Activated naive CD8-positive, alpha-beta T cell treated with anti-CD3 and anti-CD28 coated beads, Interleukin-2, amount 10 ng/mL, durations not matched to agents 7 days and 5 days (primary cell): ENCODE data around the gene COG2. TPM values are rescaled to one million over a fixed set of nuclear protein-coding genes. Genes with fewer than 3 reads are reported as not detected.

Experiments
- ATAC-seq: fragments of 150-1000 bp; cut with Tn5 transposase; one replicate; pipeline ENCODE4 v1.10.0; 2021; ENCODE audit warnings: low read depth, moderate library complexity
- POLR2A ChIA-PET: fragments of 350-600 bp; sonication (Branson Sonifier 250); formaldehyde crosslinking; loops from one replicate; lab custom pipeline; 2021; ENCODE audit warnings: antibody characterized with exemption; lab: Charles Lee
- DNase-seq: peaks from one replicate; pipeline ENCODE4 v3.0.0; 2021
- H3K27ac Mint-ChIP-seq: one replicate; pipeline ENCODE4 v1.8.0; 2022; ENCODE audit warnings: mild to moderate bottlenecking, mixed read lengths
- H3K27me3 Mint-ChIP-seq: one replicate; pipeline ENCODE4 v1.8.0; 2022; ENCODE audit warnings: mild to moderate bottlenecking, moderate library complexity, mixed read lengths
- H3K36me3 Mint-ChIP-seq: one replicate; pipeline ENCODE4 v1.8.0; 2021; ENCODE audit warnings: mild to moderate bottlenecking, mixed read lengths
- H3K4me1 Mint-ChIP-seq: one replicate; pipeline ENCODE4 v1.8.0; 2021; ENCODE audit warnings: mixed read lengths
- H3K4me3 Mint-ChIP-seq: one replicate; pipeline ENCODE4 v1.8.0; 2022; ENCODE audit warnings: mild to moderate bottlenecking, moderate library complexity, mixed read lengths
- H3K9me3 Mint-ChIP-seq: one replicate; pipeline ENCODE4 v1.8.0; 2021; ENCODE audit warnings: mixed read lengths
- total RNA-seq, 2 experiments: library from RNA; stranded (reverse); gene quantifications; one replicate each; pipeline ENCODE4 v1.2.3, GENCODE V29; 2021

COG2 gene
- total RNA-seq, 2 experiments from 2014 or later: 30.0 to 31.1 TPM

DNA sequence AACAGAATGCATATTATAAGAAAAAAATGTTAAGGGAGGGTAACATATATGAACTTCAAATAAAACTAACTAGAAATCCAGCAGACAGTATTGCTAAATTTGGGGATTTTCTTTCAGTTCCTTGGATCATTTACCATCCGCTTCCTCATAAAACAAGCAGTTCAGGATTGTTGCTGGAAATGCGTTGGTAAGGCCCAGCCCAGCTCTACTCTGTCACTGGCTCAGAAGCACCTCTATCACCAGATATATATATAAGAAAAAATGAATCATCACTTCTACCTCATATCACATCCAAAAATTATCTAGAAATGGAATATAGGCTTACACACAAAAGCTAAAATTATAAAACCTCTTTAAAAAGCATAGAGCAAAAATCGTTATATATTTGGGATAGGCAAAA lies 28.2 kb upstream of the COG2 start:
- DNase-seq (no peak), ATAC-seq (no peak)
- H3K4me1 Mint-ChIP-seq: no peaks in the 10 kb centered on the region
- H3K27ac Mint-ChIP-seq: no peak overlapping the region
- POLR2A ChIA-PET: no interaction called here
- no peaks in the 10 kb centered on the region for H3K9me3 Mint-ChIP-seq
- H3K36me3 Mint-ChIP-seq: no peaks in the 10 kb centered on the region
- H3K27me3 Mint-ChIP-seq: peaks cover 31% of the 10 kb centered on the region
- H3K4me3 Mint-ChIP-seq: no peak overlapping the region

DNA sequence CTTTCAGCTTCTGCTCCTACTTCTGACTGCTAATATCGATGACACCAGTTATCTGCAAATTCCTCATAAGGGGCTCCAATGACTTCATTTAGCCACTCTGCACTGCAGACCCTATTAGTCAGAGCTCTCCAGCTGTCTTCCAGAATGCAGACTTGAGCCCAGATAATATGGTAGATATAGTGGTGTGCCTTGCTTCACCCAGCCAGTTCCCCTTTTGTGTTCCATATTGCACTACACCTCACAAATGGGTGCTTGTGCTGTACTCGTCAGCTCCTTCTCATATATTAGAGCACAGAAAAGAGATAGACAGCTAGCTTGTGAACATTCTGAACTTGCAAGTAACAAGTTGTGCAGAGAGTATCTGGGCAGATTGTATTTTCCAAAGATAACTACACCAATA lies 23.7 kb upstream of the COG2 start:
- Mint-ChIP-seq H3K36me3 (no peaks in the 10 kb centered on the region), H3K4me1 (no peaks in the 10 kb centered on the region), H3K27me3 (peaks cover 34% of the 10 kb centered on the region), H3K27ac (no peak overlapping the region), H3K4me3 (no peak overlapping the region), H3K9me3 (no peaks in the 10 kb centered on the region)
- ATAC-seq (no peak), DNase-seq (no peak)
- POLR2A ChIA-PET: no interaction called here

DNA sequence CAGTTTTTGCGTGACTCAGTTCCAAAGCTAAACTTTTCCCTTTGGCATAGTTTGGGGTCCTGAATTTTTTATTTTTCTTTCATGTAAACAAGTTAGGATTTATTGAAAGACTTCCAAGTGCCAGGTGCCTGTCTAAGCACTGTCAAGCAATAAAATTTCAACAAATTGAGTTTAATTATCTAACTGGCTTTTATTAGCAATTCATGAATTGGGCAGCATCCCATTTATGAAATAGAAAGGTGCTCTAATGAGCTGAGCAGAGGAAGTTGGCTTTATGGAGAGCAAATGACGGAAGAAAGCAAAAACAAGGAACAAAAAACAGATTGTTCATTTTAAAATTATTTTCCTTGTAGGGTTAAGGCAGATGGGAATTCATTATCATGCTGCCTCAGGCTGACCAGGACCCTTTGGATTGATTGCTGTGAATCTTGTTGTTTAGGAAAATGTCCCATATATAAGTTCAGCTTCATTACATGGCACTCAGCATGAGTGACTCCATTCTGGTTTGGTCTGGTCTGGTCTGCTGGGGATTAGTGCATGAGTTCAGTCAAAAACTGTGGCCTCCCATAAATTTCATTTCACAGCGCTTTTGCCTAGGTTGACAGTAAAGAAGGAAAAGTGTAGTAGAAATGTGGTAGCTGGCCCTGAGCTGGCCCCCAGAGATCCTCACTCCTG lies 21.5 kb upstream of the COG2 start:
- Mint-ChIP-seq H3K27me3 (peaks cover 29% of the 10 kb centered on the region), H3K4me1 (no peaks in the 10 kb centered on the region), H3K27ac (no peak overlapping the region), H3K9me3 (no peaks in the 10 kb centered on the region), H3K4me3 (no peak overlapping the region), H3K36me3 (no peaks in the 10 kb centered on the region)
- ATAC-seq (no peak), DNase-seq (no peak)
- POLR2A ChIA-PET: no interaction called here

DNA sequence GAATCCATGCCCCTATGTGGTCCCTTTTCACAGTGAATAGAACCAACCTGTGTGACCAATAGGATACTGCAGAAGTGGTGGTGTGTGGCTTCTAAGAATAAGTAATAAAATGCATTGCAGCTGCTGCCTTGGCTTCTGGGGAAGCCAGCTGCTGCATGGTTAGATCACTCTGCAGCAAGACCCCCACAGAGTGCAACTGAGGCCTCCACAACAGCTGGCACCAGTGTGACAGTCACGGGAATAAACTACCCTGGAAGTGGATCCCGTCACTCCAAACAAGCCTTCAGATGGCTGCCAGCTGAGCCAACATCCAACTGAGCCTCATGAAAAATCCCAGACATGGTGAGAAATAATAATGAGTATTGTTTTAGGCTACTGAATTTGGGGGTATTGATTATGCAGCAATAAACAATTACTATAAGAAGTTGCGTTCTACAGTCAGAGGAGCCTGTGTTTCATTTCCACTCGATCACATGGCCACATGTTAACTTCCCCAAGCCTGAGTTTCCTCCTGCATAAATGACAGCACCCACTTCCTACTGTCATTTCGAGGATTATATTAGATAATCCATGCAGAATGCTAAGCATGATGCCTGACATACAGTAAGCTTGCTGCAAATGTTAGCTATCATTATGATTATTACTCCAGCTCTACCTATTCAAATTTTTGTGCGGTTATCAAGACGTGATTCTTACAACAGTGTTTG lies 20.8 kb upstream of the COG2 start:
- Mint-ChIP-seq H3K4me1 (no peaks in the 10 kb centered on the region), H3K27me3 (peaks cover 26% of the 10 kb centered on the region), H3K36me3 (no peaks in the 10 kb centered on the region), H3K27ac (no peak overlapping the region), H3K9me3 (no peaks in the 10 kb centered on the region), H3K4me3 (no peak overlapping the region)
- POLR2A ChIA-PET: no interaction called here
- DNase-seq (no peak), ATAC-seq (no peak)

DNA sequence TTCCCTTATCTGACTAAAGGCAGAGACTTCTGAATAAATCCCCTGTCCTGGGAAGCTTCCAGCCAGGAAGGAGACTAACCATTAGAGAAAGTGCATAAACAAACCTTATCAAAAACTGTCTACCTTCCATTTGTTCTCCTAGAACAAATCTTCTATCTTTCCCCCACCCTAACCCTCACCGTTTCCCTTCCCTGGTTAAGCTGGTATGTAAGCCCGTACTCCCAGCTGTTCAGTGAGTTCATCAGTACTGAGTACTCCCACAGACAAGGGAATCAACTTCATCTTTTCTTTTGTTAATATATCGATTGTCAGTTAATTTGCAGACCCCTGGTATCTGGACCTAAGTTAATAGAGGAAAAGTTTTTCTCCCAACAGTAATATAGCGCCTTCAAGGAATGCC lies 20.1 kb upstream of the COG2 start:
- Mint-ChIP-seq H3K27me3 (peaks cover 23% of the 10 kb centered on the region), H3K4me1 (no peaks in the 10 kb centered on the region), H3K36me3 (no peaks in the 10 kb centered on the region), H3K27ac (no peak overlapping the region), H3K9me3 (no peaks in the 10 kb centered on the region), H3K4me3 (no peak overlapping the region)
- POLR2A ChIA-PET: no interaction called here
- ATAC-seq: no peak
- DNase-seq: no peak

DNA sequence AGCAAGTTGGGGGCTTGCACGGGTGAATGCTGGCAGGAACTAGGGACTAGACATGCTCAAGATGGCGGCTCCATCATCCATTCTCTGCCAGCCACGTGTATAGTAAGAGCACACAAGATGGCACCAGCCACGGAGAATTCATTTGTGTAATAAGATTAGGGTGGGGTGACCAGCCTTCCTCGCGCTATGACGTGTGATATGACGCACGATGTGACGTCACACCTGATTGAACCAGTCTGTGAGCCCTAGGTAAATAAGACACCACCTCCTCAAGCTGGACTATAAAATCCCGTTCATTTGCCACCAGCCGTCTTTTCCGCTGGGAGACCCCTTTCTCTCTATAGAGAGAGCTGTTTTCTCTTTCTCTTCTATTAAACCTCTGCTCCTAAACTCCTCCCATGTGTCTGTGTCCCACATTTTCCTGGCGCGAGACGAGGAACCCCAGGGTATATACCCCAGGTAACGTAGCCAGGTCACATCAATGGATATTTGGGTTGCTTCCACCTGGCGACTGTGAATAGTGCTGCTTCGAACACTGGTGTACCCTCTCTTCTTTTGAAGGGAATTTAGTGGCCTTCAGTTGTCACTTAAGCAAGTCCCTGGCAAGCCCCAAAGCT lies 18.1 kb upstream of the COG2 start:
- ATAC-seq (no peak), DNase-seq (no peak)
- POLR2A ChIA-PET: no interaction called here
- Mint-ChIP-seq H3K9me3 (no peaks in the 10 kb centered on the region), H3K4me1 (no peaks in the 10 kb centered on the region), H3K27me3 (peaks cover 17% of the 10 kb centered on the region), H3K27ac (no peak overlapping the region), H3K36me3 (no peaks in the 10 kb centered on the region), H3K4me3 (no peak overlapping the region)

DNA sequence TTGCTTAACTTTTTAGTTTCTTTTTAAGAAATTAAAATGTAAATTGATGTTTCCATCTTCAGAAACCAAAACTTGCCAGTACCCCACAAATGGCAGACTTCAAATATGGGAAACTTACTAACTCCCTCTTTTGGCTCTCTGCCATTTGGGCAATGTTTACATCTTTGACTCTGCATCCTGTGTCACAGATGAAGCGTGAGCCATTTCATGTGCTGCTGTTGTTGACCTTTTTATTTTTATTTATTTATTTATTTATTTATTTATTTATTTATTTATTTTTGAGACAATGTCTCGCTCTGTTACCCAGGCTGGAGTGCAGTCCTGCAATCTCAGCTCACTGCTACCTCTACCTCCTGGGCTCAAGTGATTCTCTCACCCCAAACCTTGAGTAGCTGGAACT lies 16.0 kb upstream of the COG2 start:
- peaks cover 4% of the 10 kb centered on the region for H3K27me3 Mint-ChIP-seq
- no peaks in the 10 kb centered on the region for H3K9me3 Mint-ChIP-seq
- no peak for ATAC-seq
- H3K4me1 Mint-ChIP-seq: no peaks in the 10 kb centered on the region
- no peak overlapping the region for H3K4me3 Mint-ChIP-seq
- POLR2A ChIA-PET: no interaction called here
- no peak for DNase-seq
- H3K36me3 Mint-ChIP-seq: no peaks in the 10 kb centered on the region
- no peak overlapping the region for H3K27ac Mint-ChIP-seq

DNA sequence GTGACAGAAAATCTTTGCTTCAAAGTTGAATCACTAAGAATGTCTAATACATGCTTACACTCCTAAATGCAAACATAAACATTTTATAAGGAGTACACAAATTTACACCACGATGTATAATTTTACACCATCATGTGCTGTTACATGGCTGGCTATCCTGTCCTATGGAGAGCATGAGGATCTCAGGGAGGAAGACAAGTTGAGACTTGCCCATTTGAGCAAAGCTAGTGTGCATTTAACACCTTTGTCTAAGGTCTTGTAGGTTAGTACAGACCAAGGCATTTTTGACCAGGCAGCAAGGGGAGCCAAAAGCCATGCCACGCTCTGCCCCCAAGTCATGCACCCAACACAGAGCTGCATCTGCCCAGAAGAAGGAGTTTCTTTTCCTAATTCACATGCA lies 14.5 kb upstream of the COG2 start:
- POLR2A ChIA-PET: no interaction called here
- ATAC-seq (no peak), DNase-seq (no peak)
- H3K9me3 Mint-ChIP-seq: no peaks in the 10 kb centered on the region
- H3K4me1 Mint-ChIP-seq: no peaks in the 10 kb centered on the region
- H3K36me3 Mint-ChIP-seq: no peaks in the 10 kb centered on the region
- peaks cover 3% of the 10 kb centered on the region for H3K27me3 Mint-ChIP-seq
- H3K27ac Mint-ChIP-seq: no peak overlapping the region
- H3K4me3 Mint-ChIP-seq: no peak overlapping the region

DNA sequence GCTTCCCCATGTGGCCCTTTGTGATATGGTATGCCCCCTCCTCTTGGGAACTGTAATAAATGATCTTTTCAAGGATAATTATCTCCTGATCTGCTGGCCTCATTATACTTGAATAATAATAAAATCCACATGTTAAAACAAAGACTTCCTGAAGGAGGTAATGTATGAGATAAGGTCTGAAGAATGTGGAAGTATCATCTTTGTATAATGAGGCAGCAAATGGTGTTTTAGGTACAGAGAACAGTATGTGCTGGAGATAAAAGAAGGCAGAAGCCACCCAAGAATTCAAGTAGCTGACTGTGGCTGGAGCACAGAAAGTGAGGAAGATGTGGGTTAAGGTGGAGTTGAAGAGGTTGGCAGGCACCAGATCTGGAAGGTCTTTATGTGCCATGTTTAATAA lies 12.8 kb upstream of the COG2 start:
- Mint-ChIP-seq H3K27ac (no peak overlapping the region), H3K9me3 (no peaks in the 10 kb centered on the region), H3K27me3 (peaks cover 3% of the 10 kb centered on the region), H3K4me1 (no peaks in the 10 kb centered on the region), H3K36me3 (no peaks in the 10 kb centered on the region), H3K4me3 (no peak overlapping the region)
- DNase-seq: no peak
- POLR2A ChIA-PET: no interaction called here
- ATAC-seq: no peak

DNA sequence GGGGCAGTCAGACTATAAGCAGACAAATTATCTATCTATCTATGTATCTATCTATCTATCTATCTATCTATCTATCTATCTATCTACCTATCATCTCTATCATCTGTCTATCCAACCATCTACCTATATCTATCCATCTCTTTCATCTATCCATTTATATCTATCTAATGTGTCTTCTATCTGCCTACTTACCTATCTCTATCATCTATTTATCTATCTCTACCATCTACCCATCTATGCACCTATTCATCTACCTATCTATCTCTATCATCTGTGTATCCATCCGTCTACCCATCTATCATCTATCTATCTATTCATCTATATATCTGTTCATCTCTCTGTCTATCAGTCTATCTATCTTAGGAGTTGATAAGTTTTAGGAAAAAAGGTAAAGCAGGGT lies 10.8 kb upstream of the COG2 start:
- Mint-ChIP-seq H3K27ac (no peak overlapping the region), H3K4me3 (no peak overlapping the region), H3K36me3 (no peaks in the 10 kb centered on the region), H3K9me3 (no peaks in the 10 kb centered on the region), H3K27me3 (peaks cover 3% of the 10 kb centered on the region), H3K4me1 (no peaks in the 10 kb centered on the region)
- ATAC-seq (no peak), DNase-seq (no peak)
- POLR2A ChIA-PET: no interaction called here

DNA sequence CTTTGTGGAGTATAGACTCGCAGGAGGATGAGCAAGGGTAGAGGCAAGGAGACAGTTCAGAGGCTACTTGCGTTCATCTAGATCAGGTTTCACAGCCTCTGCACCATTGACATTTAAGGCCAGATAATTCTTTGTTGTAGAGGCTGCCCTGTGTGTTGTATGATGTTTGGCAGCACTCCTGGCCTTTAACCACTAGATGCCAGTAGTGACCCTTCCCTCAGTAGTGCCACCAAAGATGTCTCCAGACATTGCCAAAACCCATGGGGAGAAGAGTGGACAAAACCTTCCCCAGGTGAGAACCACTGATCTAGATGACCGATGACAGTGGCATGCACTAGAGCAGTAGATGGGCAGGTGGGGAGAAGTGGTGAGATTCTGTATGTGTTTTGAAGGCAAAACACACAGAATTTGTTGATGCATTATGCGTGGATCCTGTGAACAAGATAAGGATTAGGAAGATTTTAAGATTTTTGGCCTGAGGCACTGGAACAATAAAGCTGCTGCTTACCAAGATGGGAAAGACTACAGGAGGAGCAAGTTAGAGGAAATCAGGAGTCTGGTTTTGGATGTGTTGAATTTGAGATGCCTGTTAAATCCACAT lies 9.9 kb upstream of the COG2 start:
- ATAC-seq (no peak), DNase-seq (no peak)
- POLR2A ChIA-PET: no interaction called here
- Mint-ChIP-seq H3K36me3 (no peaks in the 10 kb centered on the region), H3K4me1 (no peaks in the 10 kb centered on the region), H3K27me3 (peaks cover 7% of the 10 kb centered on the region), H3K4me3 (no peak overlapping the region), H3K27ac (no peak overlapping the region), H3K9me3 (no peaks in the 10 kb centered on the region)

DNA sequence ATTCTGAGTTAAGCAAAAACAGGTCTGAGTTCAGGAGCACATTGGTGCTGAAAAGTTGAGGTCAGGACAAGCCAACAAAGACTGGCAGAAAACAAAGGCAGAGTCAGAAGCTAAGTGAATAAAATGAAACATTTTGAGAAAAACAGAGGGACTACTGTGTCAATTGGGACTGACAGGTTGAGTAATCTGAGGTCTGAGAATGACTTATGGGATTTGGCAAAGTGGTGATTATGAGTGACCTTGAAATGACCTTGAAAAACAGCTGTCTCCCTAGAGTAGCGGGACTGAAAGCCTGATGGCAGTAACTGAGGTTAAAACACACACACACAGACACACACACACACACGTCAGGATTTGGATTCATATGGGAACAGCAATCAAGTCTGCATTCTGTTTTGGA lies 8.8 kb upstream of the COG2 start:
- DNase-seq: no peak
- POLR2A ChIA-PET: no interaction called here
- H3K4me1 Mint-ChIP-seq: no peaks in the 10 kb centered on the region
- no peak overlapping the region for H3K27ac Mint-ChIP-seq
- H3K27me3 Mint-ChIP-seq: peaks cover 5% of the 10 kb centered on the region
- no peak overlapping the region for H3K4me3 Mint-ChIP-seq
- no peaks in the 10 kb centered on the region for H3K9me3 Mint-ChIP-seq
- ATAC-seq: no peak
- no peaks in the 10 kb centered on the region for H3K36me3 Mint-ChIP-seq

DNA sequence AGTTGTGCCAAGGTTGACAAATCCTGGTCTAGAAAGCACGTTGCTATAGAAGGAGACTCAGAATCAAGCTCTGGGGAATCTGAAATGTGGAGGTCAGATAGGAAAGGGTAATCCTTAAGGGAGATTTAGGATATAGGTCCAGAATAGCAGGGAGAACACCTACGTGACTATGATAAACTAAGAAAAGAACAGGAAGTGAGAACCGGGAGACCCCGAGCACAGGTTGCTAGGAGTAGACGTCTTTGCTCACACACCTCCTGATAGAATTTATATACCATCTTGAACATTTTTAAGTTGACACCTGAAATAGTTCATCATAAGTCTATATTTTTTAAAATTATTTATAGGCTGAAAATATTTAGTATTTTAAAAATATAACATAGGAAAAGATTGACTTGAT lies 7.9 kb upstream of the COG2 start:
- no peak for ATAC-seq
- H3K4me1 Mint-ChIP-seq: no peaks in the 10 kb centered on the region

More for the DNA sequence above, 7.9 kb upstream of the COG2 start:
- Mint-ChIP-seq H3K27ac (no peak overlapping the region), H3K27me3 (peaks cover 11% of the 10 kb centered on the region), H3K4me3 (no peak overlapping the region), H3K36me3 (no peaks in the 10 kb centered on the region), H3K9me3 (no peaks in the 10 kb centered on the region)
- no peak for DNase-seq
- POLR2A ChIA-PET: no interaction called here
